ENCODE results near the gene FYTTD1. TPM values are rescaled to one million over a fixed set of nuclear protein-coding genes. Genes with fewer than 3 reads are reported as not detected.
"Not testable (repeated sequence)": the region's sequence is repeated elsewhere in the genome, so short reads cannot be mapped to it uniquely, and the experiment has no call there.

Gene FYTTD1
- total RNA-seq, 1 donor from 2014 or later, result 51.6 TPM

DNA sequence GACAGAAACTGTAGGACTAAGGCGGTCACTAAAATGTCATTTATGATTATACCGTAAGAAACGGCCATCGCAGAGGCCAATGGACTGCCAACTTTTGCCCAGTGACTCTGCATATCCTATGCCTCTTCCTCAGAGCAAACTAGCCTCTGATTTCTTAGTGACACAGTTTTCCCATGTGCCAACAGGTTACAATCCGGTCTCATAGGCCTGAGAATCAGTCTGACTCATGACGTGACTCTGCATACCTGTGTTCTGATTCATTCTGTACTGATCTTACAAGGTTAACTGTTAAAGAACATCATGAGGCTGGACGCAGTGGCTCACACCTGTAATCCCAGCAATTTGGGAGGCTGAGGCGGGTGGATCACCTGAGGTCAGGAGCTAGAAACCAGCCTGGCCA is 30.8 kb upstream of the FYTTD1 start:
- H3K27ac Mint-ChIP-seq (ENCODE audit: unreplicated experiment), result no peak overlapping the region
- no peaks in the 10 kb centered on the region for H3K27me3 Mint-ChIP-seq (ENCODE audit: unreplicated experiment)
- no peak overlapping the region for H3K4me3 Mint-ChIP-seq (ENCODE audit: unreplicated experiment)
- H3K4me1 Mint-ChIP-seq (ENCODE audit: low read depth, unreplicated experiment), result no peaks in the 10 kb centered on the region
- TF ChIP-seq, protein P1, sequence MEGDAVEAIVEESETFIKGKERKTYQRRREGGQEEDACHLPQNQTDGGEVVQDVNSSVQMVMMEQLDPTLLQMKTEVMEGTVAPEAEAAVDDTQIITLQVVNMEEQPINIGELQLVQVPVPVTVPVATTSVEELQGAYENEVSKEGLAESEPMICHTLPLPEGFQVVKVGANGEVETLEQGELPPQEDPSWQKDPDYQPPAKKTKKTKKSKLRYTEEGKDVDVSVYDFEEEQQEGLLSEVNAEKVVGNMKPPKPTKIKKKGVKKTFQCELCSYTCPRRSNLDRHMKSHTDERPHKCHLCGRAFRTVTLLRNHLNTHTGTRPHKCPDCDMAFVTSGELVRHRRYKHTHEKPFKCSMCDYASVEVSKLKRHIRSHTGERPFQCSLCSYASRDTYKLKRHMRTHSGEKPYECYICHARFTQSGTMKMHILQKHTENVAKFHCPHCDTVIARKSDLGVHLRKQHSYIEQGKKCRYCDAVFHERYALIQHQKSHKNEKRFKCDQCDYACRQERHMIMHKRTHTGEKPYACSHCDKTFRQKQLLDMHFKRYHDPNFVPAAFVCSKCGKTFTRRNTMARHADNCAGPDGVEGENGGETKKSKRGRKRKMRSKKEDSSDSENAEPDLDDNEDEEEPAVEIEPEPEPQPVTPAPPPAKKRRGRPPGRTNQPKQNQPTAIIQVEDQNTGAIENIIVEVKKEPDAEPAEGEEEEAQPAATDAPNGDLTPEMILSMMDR (IDR thresholded peaks at IDR 0.05; ENCODE audit: partially characterized antibody, unreplicated experiment), result no peak
- H3K9me3 Mint-ChIP-seq (ENCODE audit: unreplicated experiment), result peaks cover 4% of the 10 kb centered on the region
- peaks cover 13% of the 10 kb centered on the region for H3K36me3 Mint-ChIP-seq (ENCODE audit: unreplicated experiment)
- no peak for DNase-seq

DNA sequence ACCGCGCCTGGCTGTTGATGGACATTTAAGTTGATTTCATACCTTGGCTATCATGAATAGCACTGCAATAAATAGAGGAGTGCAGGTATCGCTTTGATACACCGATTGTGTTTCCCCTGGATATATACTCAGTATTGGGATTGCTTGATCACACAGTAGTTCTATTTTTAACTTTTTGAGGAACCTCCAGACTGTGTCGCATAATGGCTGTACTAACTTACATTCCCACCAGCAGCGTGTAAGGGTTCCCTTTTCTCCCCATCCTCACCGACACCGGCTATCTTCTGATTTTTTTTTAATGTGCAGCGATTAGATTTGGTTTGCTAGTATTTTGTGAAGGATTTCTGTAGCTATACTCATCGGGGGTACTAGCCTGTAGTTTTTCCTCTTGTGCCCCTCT is 29.0 kb upstream of the FYTTD1 start:
- Mint-ChIP-seq H3K4me3 (ENCODE audit: unreplicated experiment) (no peak overlapping the region), H3K4me1 (ENCODE audit: low read depth, unreplicated experiment) (no peaks in the 10 kb centered on the region), H3K27ac (ENCODE audit: unreplicated experiment) (no peak overlapping the region), H3K9me3 (ENCODE audit: unreplicated experiment) (peaks cover 4% of the 10 kb centered on the region), H3K27me3 (ENCODE audit: unreplicated experiment) (no peaks in the 10 kb centered on the region), H3K36me3 (ENCODE audit: unreplicated experiment) (peaks cover 13% of the 10 kb centered on the region)
- DNase-seq, result no peak
- TF ChIP-seq, protein P1 (IDR thresholded peaks at IDR 0.05; ENCODE audit: partially characterized antibody, unreplicated experiment), result no peak

DNA sequence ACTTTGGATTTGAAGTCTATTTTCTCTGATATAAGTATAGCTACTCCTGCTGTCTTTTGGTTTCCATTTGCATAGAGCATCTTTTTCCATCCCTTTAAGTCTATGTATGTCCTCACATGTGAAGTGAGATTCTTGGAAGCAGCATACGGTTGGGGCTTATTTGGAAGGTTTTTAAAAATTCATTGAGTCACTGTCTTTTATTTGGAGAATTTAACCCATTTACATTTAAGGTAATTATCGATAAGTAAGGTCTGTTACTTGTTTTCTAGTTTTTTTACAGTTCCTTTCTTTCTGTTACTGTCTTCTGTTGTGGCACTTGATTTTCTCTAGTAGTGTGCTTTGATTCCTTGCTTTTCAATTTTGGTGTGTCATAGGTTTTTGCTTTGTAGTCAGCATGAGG is 26.9 kb upstream of the FYTTD1 start:
- Mint-ChIP-seq H3K9me3 (ENCODE audit: unreplicated experiment) (peaks cover 5% of the 10 kb centered on the region), H3K36me3 (ENCODE audit: unreplicated experiment) (peaks cover 13% of the 10 kb centered on the region), H3K4me3 (ENCODE audit: unreplicated experiment) (no peak overlapping the region), H3K27ac (ENCODE audit: unreplicated experiment) (no peak overlapping the region), H3K27me3 (ENCODE audit: unreplicated experiment) (peaks cover 2% of the 10 kb centered on the region), H3K4me1 (ENCODE audit: low read depth, unreplicated experiment) (no peaks in the 10 kb centered on the region)
- TF ChIP-seq, protein P1 (IDR thresholded peaks at IDR 0.05; ENCODE audit: partially characterized antibody, unreplicated experiment), result no peak
- no peak for DNase-seq

DNA sequence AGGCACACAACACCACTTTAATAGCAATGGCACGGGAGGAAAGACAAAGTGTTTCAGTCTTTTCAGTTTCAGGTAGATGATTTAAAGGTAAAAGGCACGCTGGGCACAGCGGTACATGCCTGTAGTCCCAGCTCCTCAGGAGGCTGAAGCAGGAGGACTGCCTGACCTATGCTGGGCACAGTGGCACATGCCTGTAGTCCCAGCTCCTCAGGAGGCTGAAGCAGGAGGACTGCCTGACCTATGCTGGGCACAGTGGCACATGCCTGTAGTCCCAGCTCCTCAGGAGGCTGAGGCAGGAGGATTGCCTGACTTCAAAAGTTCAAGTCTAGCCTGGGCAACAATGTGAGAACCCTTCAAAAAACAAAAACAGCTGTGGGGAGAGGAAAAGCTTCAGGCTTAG is 21.8 kb upstream of the FYTTD1 start:
- not testable (repeated sequence) for H3K4me3 Mint-ChIP-seq (ENCODE audit: unreplicated experiment)

DNA sequence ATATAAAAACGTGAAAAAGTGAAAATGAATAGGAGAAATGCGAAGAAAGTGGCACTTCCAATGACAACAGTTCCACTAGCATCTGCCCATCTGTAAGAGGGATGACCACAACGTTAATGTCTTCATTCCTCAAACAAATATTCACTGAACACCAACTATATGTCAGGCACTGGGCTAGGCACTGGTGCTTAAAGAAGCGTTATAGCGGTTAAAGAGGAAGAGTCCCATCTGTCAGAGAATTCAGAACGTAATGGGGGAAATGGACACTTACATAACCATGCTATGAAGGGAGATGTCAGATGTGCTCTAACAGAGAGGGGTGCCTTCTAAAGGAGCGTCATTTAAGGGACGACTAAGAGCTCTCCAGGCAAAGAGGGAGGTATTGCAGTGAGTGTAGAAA is 21.2 kb upstream of the FYTTD1 start:
- Mint-ChIP-seq H3K27me3 (ENCODE audit: unreplicated experiment) (peaks cover 5% of the 10 kb centered on the region), H3K4me3 (ENCODE audit: unreplicated experiment) (no peak overlapping the region), H3K9me3 (ENCODE audit: unreplicated experiment) (peaks cover 6% of the 10 kb centered on the region), H3K36me3 (ENCODE audit: unreplicated experiment) (peaks cover 7% of the 10 kb centered on the region), H3K4me1 (ENCODE audit: low read depth, unreplicated experiment) (peaks cover 4% of the 10 kb centered on the region), H3K27ac (ENCODE audit: unreplicated experiment) (peak overlapping the region; percentile 36)
- TF ChIP-seq, protein P1 (IDR thresholded peaks at IDR 0.05; ENCODE audit: partially characterized antibody, unreplicated experiment), result no peak
- DNase-seq, result no peak

More for the DNA sequence above, 21.8 kb upstream of the FYTTD1 start:
- not testable (repeated sequence) for H3K9me3 Mint-ChIP-seq (ENCODE audit: unreplicated experiment); H3K27me3 Mint-ChIP-seq (ENCODE audit: unreplicated experiment); H3K27ac Mint-ChIP-seq (ENCODE audit: unreplicated experiment); H3K36me3 Mint-ChIP-seq (ENCODE audit: unreplicated experiment); DNase-seq; H3K4me1 Mint-ChIP-seq (ENCODE audit: low read depth, unreplicated experiment)

DNA sequence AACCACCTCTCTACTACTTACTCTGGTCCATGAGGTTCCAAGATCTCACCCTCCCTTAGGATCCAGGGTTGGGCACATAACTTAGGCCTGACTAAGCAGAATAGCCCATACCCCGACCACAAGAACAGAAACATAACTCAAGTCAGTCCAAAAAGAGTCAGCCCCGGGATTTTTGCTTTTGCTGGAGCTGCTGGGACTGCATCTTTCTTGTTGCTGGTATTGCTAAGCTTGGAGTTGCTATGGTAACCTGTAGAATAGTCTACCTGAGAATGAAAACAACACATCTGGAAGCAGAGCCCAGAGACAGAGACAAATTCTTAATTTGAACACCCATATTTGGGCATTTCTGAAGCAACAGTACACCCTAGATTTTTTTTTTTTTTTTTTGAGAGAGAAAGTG is 19.5 kb upstream of the FYTTD1 start:
- H3K4me1 Mint-ChIP-seq (ENCODE audit: low read depth, unreplicated experiment), result peaks cover 4% of the 10 kb centered on the region
- peaks cover 6% of the 10 kb centered on the region for H3K9me3 Mint-ChIP-seq (ENCODE audit: unreplicated experiment)
- TF ChIP-seq, protein P1 (IDR thresholded peaks at IDR 0.05; ENCODE audit: partially characterized antibody, unreplicated experiment), result no peak
- H3K27me3 Mint-ChIP-seq (ENCODE audit: unreplicated experiment), result peaks cover 5% of the 10 kb centered on the region
- peak overlapping the region; percentile 84 for H3K27ac Mint-ChIP-seq (ENCODE audit: unreplicated experiment)
- DNase-seq, result no peak
- peak overlapping the region; percentile 15 for H3K4me3 Mint-ChIP-seq (ENCODE audit: unreplicated experiment)
- peaks cover 7% of the 10 kb centered on the region for H3K36me3 Mint-ChIP-seq (ENCODE audit: unreplicated experiment)

DNA sequence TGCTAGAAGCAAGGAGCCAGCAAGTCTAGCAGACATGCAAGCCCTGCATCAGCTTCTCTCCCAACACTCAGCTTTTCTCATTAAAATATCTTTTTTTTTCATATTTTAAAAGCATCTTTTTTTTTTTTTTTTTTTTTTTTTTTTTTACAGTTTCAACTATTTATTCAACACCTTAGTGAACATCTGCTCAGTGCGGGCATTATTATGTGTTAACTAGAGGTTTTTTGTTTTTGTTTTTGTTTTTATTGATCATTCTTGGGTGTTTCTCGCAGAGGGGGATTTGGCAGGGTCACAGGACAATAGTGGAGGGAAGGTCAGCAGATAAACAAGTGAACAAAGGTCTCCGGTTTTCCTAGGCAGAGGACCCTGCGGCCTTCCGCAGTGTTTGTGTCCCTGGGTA is 18.9 kb upstream of the FYTTD1 start:
- not testable (repeated sequence) for DNase-seq; H3K4me3 Mint-ChIP-seq (ENCODE audit: unreplicated experiment); H3K4me1 Mint-ChIP-seq (ENCODE audit: low read depth, unreplicated experiment); H3K36me3 Mint-ChIP-seq (ENCODE audit: unreplicated experiment); H3K27me3 Mint-ChIP-seq (ENCODE audit: unreplicated experiment); H3K9me3 Mint-ChIP-seq (ENCODE audit: unreplicated experiment)
- H3K27ac Mint-ChIP-seq (ENCODE audit: unreplicated experiment), result peak overlapping the region; percentile 88

DNA sequence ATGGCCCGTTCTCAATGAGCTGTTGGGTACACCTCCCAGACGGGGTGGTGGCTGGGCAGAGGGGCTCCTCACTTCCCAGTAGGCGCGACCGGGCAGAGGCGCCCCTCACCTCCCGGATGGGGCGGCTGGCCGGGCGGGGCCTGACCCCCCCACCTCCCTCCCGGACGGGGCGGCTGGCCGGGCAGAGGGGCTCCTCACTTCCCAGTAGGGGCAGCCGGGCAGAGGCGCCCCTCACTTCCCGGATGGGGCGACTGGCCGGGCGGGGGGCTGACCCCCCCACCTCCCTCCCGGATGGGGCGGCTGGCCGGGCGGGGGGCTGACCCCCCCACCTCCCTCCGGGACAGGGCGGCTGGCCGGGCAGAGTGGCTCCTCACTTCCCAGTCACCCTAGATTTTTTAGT is 18.2 kb upstream of the FYTTD1 start:
- H3K36me3 Mint-ChIP-seq (ENCODE audit: unreplicated experiment); DNase-seq; H3K4me3 Mint-ChIP-seq (ENCODE audit: unreplicated experiment); H3K27me3 Mint-ChIP-seq (ENCODE audit: unreplicated experiment); H3K4me1 Mint-ChIP-seq (ENCODE audit: low read depth, unreplicated experiment); H3K9me3 Mint-ChIP-seq (ENCODE audit: unreplicated experiment): not testable (repeated sequence)
- H3K27ac Mint-ChIP-seq (ENCODE audit: unreplicated experiment), result peak overlapping the region; percentile 88

All from glutamatergic neuron (in vitro differentiated cells).